ENCODE measurements around the gene ASB3.
"Not testable (repeated sequence)": the region's sequence is repeated elsewhere in the genome, so short reads cannot be mapped to it uniquely, and the experiment has no call there.

The ASB3 gene, protein sequence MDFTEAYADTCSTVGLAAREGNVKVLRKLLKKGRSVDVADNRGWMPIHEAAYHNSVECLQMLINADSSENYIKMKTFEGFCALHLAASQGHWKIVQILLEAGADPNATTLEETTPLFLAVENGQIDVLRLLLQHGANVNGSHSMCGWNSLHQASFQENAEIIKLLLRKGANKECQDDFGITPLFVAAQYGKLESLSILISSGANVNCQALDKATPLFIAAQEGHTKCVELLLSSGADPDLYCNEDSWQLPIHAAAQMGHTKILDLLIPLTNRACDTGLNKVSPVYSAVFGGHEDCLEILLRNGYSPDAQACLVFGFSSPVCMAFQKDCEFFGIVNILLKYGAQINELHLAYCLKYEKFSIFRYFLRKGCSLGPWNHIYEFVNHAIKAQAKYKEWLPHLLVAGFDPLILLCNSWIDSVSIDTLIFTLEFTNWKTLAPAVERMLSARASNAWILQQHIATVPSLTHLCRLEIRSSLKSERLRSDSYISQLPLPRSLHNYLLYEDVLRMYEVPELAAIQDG

DNA sequence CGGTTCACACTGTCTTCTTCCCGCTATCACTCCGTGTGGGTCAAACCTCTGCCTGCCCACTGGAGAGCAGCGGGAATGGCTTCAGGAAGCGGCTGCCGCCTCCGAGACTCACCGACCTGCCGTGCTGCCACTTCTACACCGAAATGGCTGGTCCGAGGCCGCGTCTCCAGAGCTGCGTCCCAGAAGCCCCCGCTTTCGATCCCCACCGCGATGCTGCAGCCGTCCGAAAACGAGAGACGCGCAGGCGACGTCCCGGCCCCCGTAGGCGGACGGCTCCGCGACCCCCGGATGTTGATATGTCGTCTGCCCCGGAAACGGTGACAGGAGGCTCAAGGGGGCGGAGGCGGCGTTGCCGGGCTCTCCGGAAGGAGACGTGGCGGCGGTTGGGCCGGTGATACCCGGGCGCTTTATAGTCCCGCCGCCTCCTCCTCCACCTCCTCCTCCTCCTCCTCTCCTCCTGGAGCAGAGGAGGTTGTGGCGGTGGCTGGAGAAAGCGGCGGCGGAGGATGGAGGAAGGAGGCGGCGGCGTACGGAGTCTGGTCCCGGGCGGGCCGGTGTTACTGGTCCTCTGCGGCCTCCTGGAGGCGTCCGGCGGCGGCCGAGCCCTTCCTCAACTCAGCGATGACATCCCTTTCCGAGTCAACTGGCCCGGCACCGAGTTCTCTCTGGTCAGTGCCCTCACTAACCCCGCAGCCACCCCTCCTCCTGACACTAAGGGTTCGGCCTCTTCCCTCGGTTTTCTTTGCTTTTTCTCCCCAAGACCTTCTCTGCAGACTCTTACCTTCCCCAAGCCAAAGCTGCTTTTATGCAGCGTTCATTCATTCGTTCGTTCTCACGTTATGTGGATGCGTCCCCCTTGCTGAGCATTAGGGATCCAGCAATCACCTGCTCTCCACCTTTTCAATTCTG, at the start of gene ASB3, which contains the start of gene ERLEC1:
ASB3 (minus strand) TSS at position 249 of the 909 bp plus-strand sequence. CDS start 21,381 bp downstream, outside the sequence.
ERLEC1 (plus strand) TSS at position 340 of the 909 bp plus-strand sequence; CDS start at position 507, 167 bp downstream.
- DNase-seq = peak; percentile 44

DNA sequence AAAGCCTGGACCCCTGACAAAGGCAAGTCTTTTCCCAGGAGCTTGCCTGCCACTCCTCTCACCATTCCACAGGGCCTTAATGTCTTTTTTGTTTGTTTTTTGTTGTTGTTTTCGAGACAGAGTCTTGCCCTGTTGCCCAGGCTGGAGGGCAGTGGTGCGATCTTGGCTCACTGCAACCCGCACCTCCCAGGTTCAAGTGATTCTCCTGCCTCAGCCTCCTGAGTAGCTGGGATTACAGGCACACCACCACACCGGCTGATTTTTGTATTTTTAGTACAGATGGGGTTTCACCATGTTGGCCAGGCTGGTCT, 43.2 kb upstream of the ASB3 start:
- DNase-seq = not testable (repeated sequence)

DNA sequence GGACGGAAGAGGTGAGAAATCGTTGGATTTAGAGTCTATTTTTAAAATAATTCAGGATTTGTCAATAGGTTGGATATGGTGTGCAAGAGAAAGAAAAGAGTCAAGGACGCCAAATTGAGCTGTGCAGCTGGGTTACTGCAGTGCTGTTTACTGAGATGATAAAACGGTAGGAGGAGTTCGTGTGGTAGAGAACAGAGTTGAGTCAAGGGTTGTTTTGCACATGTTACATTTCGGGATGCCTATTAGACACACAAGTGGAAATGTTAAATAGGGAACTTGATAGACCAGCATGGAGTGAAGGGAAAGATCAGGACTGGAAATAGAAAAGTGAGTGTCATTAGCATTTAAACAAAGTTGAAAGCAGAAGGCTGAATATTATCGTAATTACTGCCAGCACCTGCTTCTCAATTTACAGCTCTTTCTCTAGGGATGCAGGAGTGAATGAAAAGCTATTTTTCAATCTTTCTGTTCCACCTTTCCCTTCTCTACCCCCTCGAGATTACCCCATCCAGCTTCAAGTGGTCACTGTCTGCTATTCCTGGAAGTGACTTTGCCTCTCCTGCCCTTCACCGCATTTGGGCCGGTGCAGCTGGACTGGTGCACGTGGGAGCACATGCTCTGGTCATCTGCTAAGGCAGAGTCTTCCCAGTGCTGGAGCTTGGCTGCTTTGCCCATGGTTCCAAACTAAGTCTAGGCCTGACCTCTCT, 42.7 kb upstream of the ASB3 start:
- DNase-seq = no peak

DNA sequence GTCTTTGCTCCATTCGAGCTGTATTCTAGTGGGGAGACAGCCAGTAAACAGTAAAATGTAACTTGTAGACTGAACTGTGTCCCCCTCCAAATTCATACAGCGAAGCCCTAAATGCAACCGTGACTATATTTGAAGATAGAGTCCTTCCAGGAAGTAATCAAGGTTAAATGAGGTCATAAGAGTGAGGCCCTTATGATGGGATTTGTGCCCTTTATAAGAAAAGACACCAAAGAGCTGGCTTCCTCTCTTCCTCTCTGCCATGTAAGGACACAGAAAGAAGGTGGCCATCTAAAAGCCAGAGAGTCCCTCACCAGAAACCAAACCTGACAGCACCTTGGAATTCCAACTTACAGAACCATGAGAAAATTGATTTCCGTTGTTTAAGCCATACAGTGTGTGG, 41.6 kb upstream of the ASB3 start:
- DNase-seq = no peak

DNA sequence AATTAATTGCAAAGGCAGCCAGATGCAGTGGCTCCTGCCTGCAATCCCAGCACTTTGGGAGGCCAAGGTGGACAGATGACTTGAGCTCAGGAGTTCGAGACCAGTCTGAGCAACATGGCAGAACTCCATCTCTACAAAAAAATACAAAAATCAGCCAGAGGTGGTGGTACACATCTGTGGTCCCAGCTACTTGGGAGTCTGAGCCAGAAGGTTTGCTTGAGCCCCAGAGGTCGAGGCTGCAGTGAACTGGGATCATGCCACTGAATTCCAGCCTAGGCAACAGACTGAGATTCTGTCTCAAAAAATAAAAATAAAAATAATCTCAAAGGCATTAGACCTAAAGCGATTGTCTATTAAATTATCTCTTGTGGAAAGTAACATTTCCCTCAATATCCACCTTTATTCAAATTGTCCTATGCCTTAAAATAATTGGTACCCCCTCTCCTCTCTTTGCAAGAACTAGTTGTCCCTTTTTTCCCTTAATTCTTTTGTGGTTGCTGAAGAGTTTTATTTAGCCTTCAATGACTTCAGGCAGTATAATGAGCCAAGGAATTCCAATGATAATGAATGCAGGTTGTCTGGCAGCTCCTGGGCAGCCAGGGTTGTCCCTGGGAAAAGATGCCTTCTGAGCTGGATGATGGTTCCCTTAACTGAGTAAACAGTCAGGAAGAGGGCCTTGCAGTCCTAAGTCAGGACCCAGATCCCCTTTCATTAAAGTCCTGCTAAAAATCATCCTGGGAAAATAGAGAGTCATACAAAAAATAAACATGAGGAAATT, 40.8 kb upstream of the ASB3 start:
- no peak for DNase-seq

DNA sequence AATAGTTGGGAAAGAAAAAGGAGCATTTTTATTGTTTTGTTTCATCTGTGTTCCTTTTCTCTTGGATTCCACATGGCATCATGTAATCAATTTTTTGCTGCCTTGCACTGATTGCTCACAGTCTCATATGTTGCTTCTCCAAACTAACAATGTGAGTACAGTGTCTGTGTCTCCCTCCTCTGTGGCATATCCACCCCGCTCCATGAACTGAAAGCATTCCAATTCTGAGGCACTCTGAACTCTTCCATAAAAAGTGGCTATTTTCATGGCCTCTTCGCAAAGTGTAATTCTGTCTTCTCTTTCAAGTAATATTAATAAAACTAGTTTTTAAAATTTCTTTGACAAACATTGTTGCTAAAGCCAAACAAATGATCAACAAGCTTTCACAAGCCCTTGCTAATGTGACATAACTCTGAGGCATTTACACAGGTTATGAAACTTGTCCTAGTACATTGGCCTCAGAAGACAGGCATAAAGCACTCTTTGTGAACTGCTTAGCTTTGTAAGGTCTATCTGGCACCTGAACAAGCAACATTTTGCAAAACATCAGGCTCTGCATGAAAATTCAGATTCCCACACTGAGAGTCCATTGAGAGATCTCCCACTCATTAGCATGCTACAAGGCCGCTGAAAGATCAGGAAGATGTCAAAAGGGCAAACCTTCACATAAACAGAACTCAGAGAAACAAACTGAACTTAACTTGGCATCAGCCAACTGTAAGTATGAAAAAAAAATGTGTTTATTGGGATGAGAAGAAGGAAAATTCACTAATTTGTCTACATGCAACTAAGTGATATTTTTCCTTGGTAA, 40.0 kb upstream of the ASB3 start:
- no peak for DNase-seq

DNA sequence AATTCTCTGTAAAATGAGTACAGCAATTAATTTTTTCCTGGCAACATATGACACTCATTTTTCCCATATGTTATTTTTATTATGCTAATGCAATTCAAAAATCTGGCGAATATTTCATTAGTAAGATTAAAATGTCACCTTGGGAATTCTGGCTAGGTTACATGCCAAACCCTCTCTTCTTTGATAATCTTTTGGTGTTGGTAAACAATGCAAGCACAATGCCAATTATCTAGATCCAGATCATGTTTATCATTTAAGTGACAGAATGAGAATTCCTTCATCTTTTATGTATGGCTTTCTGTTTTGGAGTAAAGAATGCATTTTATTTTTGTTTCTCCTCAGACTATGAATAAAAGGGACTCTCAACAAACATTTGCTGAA, 39.3 kb upstream of the ASB3 start:
- DNase-seq = no peak

DNA sequence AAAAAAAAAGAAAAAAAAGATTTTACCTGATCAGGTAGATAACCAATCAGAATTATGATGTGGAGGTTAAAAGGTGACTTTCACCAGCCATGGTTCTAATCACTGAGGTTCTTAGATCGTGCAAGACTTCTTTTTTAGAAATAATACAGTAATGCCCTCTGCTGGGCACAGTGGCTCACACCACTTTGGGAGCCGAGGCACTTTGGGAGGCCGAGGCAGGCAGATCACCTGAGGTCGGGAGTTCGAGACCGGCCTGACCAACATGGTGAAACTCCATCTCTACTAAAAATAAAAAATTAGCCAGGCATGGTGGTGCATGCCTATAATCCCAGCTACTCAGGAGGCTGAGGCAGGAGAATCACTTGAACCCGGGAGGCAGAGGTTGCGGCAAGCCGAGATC, 36.9 kb upstream of the ASB3 start:
- not testable (repeated sequence) for DNase-seq

DNA sequence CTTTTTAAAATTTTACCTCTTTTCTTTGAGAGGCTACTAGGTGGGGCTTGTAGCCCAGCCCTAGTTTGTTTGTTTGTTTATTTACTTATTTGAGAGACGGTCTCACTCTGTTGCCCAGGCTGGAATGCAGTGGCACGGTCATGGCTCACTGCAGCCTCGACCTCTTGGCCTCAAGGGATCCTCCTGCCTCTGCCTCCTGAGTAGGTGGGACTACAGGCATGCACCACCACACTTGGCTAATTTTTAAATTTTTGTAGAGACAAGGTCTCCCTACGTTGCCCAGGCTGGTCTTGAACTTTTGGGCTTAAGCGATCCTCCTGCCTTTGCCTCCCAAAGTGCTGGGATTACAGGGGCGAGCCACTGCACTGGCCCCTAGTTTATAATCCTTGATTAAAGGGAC, 35.1 kb upstream of the ASB3 start:
- DNase-seq = no peak

DNA sequence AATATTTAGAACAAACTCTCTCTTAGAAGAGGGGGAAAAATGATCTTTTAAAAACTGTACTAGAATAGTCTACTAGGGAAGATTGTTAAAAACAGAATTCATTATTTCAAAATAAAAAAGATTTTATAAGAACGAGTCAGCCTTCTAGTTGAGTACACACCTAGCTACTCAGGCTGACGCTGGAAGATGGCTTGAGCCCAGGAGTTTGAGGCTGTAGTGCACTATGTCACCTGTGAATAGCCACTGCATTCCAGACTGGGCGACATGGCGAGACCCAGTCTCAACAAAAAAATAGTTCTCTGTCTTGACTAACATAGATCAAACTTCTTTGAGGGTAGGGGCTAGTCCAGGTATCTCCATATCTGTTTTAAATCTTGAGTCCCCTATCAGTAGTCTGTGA, 34.0 kb upstream of the ASB3 start:
- no peak for DNase-seq

DNA sequence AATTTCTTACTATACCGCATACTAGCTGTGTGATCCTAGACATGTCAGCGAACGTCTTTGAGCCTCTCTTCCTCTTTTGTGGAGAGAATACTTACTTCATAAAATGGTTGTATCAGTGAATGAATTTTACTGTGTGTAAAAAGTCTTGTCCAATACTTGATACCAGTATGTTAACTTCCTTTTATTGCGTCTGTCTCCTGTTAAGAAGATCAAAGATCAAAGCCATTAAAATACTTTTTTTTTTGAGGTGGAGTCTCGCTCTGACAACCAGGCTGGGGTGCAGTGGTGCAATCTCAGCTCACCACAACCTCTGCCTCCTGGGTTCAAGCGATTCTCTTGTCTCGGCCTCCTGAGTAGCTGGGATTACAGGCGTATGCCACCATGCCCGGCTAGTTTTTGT, 33.3 kb upstream of the ASB3 start:
- DNase-seq = no peak

DNA sequence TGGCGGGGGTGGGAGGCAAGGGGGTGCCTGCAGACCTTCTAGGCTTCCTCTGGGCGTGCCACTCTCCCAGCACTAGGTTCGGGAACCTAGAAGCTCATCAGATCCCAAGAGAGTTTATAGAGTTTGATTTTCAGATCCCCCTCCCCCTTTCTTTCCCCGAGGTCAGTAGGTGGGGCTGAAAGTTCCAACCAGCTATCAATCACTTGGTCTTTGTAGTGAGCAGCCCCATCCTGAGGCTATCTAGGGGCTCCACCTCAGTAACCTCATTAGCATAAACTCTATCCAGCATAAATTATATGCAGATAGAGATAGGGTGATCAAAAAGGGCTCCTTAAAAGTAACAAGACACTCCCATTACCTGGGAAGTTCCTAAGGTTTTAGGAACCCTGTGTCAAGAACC, 32.9 kb upstream of the ASB3 start:
- DNase-seq = no peak

DNA sequence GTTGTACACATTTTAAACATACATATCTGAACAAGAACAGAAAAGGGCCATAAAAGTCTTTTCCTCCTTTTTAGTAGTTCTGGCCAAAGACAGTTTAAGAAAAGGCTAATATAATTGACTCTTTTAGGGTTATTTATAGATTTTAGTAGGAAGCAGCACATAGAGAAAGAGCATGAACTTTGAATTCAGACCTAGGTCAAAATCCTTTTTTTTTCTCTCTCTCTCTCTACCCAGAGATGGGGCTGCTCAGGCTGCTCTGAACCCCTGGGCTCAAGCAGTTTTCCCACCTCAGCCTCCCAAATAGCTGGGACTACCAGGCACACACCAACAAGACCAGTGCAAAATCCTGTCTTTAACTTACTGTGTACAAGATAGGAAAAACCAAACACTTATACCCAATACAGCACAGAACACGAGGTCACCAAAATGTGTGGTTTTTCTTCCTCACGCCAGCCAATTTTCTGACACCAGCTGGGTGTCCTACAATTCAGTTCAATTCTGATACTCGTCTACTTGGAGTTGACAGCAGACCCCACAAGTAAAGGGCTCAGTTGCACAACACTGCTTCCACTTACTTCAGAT, 32.2 kb upstream of the ASB3 start:
- DNase-seq = no peak

DNA sequence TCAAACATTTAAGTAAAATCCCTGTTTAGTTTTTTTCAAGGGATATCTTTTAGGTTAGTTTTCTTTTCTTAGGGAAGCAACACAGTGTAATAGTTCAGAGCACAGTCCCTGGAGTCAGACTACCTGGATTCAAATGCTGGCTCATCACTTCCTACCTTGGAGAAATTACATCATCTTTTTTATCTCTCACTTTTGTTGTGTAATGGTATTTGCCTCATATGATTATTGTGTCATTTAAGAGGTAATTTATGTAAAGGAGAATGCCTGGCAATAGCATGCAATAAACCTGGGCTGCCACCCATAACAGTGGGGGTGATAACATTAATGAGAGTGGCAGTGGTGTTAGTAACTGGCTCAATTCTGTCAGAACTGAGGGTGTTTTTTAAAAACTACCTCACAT, 26.4 kb upstream of the ASB3 start:
- DNase-seq = no peak

DNA sequence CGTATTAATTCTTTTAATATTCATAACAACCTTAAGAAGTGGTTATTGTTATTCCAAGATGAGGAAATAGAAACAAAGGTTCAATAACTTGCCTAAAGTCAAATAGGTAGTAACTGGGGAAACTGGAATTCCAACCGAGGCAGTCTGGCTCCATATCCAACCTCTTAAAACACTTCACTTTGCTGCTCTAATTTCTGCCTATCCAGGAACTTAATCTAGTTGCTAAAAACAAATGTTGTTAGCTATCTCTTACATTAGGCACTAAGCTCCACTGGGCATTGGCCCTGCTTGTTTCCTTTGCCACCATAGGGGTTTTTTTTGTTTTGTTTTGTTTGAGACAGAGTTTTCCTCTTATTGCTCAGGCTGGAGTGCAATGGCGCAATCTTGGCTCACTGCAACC, 24.8 kb upstream of the ASB3 start:
- DNase-seq = no peak

DNA sequence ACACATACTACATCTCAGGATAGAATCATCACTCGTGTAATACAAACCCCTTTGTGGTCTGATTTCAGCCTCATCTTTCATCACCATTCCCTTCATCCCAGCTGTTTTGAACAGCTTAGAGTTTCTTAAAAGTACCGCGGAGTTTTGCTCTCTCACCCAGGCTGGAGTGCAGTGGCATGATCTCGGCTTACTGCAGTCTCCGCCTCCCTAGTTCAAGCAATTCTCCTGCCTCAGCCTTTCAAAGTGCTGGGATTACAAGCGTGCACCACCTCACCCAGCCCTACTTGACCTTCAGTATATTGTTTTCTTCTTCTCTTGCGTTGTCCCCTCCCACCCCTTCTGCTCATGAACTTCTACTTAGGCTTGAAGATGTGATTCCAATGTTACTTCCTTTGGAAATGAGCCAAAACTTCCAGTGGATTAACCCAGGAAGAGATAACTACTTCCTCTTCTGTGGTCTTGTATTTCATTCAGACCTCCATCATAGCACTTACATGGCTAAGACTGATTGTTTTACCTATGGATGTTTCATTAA, 15.9 kb upstream of the ASB3 start:
- no peak for DNase-seq

DNA sequence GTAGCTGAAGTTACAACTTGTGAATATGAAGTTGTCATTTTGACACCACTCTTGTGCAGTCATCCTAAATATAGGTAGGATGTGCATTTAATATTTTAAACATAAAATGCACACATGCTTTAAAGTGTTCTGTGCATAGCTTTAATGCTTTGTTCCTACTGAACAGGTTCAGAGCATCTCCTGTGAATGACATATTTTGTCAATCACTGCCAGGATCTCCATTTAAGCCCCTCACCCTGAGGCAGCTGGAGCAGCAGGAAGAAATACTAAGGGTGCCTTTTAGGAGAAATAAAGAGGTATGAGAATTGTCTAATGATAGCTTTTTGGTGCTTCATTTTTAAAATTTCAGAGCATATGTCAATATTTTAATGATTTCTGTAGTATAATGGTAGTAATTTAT, 14.8 kb upstream of the ASB3 start:
- no peak for DNase-seq

DNA sequence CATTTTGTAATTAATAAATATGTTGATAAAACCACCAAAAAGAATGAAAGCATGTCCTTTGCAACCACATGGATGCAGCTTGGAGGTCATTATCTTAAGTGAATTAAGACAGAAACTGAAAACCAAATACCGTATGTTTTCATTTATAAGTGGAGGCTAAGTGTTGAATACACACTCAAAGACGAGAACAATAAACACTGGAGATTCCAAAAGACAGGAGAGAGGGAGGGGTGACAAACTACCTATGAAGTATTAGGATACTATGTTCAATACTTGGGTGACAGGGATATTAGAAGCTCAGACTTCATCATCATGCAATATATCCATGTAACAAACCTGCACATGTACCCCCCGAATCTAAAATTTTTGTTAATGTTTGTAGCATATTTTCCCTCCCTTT, 7.1 kb upstream of the ASB3 start:
- peak; percentile 19 for DNase-seq

DNA sequence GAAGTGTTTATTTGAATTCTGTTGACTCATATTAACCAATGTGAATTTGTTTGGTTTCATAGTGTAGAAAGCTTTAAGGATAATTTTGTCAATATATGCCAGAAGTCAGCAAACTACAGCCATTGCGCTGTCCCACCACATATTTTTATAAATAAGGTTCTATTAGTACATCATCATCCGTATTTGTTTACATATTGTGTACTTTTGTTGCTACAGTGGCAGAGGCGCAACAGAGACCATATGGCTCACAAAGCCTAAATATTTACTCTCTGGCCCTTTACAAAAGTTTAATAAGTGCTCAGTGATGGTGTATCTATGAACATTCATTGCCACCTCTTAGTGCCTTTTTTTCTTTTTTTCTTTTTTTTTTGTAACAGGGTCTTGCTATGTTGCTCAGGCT, 6.5 kb upstream of the ASB3 start:
- no peak for DNase-seq

DNA sequence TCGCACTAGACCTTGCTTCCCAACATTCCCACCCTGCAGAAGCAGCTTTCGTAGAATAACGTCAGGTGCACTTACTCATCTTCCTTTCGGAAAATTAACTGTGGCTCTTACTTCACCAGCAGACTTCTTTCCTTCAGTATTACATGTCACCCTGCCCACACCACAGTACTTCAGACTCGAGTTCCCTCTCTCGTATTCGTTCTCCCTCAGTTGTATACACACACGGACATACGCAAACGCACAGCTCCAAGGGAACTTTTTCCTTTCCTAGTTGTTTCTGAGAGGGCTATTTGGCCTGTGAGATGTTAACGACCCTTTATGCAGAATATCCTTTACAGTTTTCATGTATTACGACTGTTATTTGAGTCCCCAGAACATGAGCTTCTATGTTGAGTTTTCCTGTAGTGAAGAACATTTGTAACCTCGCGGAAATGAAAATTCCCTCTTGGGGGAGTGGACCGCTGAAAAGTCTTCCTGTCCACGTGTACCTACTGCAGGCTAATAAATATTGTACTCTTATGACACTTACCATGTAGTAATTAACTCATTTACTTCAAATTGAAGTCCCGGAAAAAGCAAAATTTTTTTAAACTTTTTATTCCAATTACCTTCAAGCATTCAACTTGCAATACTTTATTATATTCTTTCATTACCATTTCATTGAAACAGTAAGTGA, 999 bp upstream of the ASB3 start:
- DNase-seq = no peak

Data from NCI-H2029 treated with DMSO at 0.1 percent for 48 hours (cell line).